KBM-7 (cell line): ENCODE data around the gene CNPY4.

Source experiments
- DNase-seq: peaks from one replicate; pipeline ENCODE4 v3.0.0-alpha.2; 2015
- in situ Hi-C: fragments of 300-500 bp; cut with MboI; formaldehyde crosslinking; loops from 2 replicates; pipeline ENCODE4 v1.14.3; 2020; ENCODE audit warnings: low sequenced_read_pairs, low pct_unique_long_range_greater_than_20kb, mixed read lengths

The CNPY4 gene

GRCh38 chr7:100158229-100159098 lies 39.0 kb downstream of the CNPY4 start, which contains the start of gene TRAPPC14:
TSS of gene TRAPPC14 (minus strand) at chr7:100158723. CDS start at chr7:100158499, 224 bp downstream.
- peak; percentile 95 for DNase-seq
- in situ Hi-C loops: no loop called here

- no peak for DNase-seq
- in situ Hi-C loops: no loop called here
Observed at GRCh38 chr7:100159099-100159623, 39.7 kb downstream of the CNPY4 start.

- no peak for DNase-seq
- in situ Hi-C loops: no loop called here
Observed at GRCh38 chr7:100160067-100160466, 40.6 kb downstream of the CNPY4 start.

DNA sequence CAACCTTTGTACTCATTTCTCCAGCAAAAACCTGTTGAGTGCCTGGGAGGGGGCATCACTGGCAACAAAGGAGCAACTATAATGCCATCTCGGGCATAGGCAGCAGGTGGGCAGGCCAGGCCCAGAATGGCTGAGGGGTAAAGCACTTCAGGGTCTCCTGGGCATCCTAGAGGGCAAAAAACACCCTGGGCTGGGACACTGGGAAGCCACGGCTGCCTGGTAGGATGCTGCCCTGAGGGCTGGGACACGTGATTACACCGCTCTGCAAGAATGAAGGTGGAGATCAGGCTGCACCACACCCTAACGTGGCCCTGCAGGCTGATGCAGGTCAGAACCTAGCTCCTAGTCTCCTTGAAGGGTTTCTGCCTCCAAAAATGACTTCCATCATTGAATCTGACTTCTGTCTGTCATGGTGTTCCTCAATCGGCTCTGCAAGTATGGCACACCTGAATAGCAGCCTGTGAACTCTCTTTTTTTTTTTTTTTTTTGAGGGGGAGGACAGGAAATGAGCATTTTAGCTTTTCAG lies 43.6 kb downstream of the CNPY4 start:
- in situ Hi-C loops: no loop called here
- no peak for DNase-seq

DNA sequence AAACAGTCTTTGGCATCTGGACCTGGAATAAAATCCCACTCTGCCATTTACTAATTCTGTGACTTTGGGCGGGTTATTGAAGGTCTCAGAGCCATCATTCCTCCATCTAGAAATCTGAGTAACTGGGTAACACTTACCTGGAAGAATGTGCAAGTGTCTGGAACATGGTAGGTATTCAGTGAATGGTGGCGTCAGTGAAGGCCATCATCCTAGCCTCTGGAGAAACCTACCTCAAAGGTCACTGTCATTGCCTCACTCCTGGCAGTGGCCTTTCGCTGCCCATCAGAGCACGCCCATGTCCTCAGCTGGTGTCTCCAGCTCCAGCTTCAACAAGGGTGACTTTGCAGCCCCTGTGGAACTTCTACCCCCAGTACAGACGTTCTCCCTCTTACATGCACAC lies 44.4 kb downstream of the CNPY4 start:
- no peak for DNase-seq
- in situ Hi-C loops: no loop called here

GRCh38 chr7:100166317-100166940 lies 47.0 kb downstream of the CNPY4 start:
- in situ Hi-C loops: no loop called here
- DNase-seq: no peak

DNA sequence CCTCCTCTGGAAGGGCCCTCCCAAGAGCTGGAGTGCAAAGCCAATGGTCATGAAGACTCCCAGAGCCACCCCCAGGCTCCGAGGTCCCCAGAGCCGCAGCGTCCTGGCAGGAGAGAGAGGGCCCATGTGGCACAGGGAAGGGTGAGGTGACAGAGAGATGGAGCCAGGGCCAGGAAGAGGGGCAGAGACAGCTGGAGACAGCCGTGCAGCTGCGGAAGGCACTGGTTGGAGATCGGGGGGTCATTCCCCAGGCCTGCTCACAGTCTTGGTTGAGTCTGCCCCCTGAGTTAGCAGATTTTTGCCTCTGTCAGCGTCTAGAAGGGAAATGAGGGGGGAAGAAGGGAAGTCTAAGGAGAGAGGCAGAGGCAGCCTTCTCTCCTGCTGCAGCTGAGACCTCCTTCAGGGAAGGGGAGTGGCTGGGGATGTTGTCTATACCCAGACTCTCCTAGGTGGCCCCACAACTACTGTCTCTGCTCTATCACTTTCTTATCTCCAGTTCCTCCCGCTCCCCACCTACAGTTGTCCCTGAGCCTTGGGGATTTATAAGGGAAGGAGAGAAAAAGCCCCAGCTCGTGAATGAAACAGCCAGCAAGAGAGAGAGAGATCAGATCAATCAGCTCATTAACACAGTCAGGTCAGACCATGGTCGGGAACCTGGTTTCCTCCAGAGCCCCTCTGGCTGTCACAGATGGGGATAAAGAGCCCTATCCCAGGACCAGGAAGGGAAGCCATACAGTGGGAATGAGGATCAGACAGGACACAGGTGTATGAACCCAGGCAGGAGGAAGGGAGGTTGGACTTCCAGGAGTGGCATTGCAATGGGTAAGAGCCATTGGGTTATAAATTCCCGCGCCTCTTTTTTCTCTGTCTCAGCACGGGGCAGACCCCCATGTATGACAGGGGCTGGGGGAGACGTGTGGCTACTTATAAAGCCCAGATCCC lies 47.8 kb downstream of the CNPY4 start:
- in situ Hi-C loops: no loop called here
- DNase-seq: no peak

DNA sequence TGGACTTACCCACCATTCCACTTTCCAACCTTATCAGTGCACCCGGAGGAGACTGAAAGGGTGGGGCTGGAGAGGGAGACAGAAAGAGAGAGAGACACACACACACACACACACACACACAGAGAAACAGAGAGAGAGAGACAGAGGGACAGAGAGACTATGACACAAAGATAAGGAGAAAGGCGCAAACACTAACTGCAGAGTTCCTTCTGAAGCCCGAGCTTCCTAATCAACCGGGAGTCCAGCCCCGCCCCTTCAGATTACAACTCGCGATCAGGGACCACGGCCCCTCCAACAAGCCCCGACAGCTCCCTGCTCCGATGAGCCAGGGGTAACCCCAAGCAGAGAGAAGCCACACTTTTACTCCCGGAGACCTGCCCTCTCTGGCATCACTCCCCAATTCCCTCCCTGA lies 48.5 kb downstream of the CNPY4 start:
- no peak for DNase-seq
- in situ Hi-C loops: no loop called here

GRCh38 chr7:100169147-100169850 lies 49.9 kb downstream of the CNPY4 start:
- no peak for DNase-seq
- in situ Hi-C loops: no loop called here

- in situ Hi-C loops: no loop called here
- DNase-seq: no peak
Observed at GRCh38 chr7:100170101-100170897, 50.9 kb downstream of the CNPY4 start.

DNA sequence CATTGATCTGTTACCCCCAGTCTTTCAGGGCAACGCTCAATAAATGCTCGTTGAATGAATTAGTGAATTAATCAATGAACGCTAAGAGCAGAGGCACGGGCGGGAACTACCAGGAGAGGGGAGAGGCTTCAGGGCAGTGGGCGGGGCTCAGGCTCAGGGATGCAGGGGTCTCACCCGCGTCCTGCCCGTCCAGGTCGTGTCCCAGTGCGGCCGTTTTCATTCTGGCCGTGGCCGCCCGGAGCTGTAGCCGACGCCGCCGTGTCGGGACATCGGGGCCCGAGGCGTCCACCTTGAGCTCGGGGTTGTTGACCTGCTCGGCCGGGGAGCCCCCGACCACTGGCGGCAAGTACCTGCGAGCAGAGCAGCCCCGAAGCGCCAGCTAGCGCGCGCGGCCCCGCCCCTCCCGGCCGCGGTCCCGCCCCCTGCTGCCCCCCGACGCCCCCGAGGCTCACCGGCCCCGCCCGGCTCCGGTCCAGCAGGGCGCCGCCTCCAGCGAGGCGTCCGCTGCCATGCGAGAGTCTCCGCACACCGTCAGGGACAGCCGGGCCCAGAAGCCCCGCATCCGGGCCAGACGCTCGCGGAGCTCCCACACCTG lies 51.8 kb downstream of the CNPY4 start:
- in situ Hi-C loops: no loop called here
- DNase-seq: no peak

DNA sequence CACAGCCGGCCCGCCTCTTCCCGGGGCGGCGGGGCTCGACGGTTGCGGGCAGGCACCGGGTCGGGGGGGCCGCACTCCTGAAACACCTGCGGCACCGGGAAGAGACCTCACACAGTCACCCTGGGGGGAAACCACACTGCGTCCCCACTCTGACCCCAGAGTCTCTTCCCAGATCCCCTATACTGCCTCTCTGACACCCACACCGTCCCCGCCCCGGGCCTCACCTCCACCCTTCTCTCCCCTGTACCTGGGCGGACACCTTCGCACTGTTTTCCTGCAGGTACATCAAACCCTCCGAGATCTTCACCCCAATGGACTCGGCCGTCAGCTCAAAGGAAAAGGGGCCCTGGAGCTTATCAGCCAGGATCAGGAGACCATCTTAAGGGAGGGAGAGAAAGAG lies 52.4 kb downstream of the CNPY4 start:
- in situ Hi-C loops: no loop called here
- DNase-seq: no peak

GRCh38 chr7:100173806-100174495 lies 54.5 kb downstream of the CNPY4 start:
- DNase-seq: no peak
- in situ Hi-C loops: no loop called here

DNA sequence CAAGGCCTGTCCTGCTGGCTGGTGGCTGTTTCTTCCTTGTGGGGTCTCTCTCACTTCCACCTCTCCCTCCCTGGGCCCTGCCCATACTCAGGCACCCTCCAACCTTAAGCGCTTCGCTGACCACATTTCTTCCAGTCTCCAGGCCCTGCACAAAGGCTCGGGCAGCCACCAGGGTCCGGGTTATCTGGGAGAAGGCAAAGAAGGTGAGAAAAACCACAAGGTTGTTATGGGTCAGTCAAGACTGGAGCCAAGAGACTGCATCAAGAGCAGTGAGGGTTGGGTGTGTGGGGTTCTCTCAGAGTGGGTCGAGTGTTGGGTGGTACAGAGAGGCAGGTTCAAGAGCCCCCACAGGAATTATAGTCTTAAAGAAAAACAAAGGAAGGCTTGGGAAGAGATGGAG lies 55.1 kb downstream of the CNPY4 start:
- DNase-seq: no peak
- in situ Hi-C loops: no loop called here
